Measurements from ENCODE around the gene OR2A25.

DNA sequence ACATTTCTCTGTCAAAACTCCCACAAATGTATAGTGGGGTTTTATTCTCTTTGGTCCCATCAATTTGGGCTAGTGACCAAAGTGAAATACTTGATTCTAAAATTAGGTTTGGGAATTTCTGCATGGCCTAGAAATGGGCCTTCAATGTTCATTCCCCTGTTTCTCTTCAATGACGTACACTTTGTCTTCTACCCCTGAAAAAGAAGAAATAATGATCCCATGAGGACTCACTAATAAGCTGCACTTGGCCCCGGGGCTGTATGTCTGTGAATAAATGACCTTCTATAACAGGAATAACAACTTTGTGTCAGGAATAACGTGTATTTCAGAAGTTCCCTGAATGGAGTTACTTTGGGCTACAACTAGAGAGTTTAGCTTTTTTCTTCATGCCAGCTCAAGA is 49.3 kb upstream of the OR2A25 start:
- TF ChIP-seq, protein P1, sequence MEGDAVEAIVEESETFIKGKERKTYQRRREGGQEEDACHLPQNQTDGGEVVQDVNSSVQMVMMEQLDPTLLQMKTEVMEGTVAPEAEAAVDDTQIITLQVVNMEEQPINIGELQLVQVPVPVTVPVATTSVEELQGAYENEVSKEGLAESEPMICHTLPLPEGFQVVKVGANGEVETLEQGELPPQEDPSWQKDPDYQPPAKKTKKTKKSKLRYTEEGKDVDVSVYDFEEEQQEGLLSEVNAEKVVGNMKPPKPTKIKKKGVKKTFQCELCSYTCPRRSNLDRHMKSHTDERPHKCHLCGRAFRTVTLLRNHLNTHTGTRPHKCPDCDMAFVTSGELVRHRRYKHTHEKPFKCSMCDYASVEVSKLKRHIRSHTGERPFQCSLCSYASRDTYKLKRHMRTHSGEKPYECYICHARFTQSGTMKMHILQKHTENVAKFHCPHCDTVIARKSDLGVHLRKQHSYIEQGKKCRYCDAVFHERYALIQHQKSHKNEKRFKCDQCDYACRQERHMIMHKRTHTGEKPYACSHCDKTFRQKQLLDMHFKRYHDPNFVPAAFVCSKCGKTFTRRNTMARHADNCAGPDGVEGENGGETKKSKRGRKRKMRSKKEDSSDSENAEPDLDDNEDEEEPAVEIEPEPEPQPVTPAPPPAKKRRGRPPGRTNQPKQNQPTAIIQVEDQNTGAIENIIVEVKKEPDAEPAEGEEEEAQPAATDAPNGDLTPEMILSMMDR (IDR thresholded peaks at IDR 0.05; ENCODE audit: low read depth, low read length, missing input control): no peak
- TF ChIP-seq, protein P2, sequence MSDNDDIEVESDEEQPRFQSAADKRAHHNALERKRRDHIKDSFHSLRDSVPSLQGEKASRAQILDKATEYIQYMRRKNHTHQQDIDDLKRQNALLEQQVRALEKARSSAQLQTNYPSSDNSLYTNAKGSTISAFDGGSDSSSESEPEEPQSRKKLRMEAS (IDR thresholded peaks at IDR 0.05): no peak
- TF ChIP-seq RAD21 (IDR thresholded peaks at IDR 0.05): no peak
- TF ChIP-seq, protein P3, sequence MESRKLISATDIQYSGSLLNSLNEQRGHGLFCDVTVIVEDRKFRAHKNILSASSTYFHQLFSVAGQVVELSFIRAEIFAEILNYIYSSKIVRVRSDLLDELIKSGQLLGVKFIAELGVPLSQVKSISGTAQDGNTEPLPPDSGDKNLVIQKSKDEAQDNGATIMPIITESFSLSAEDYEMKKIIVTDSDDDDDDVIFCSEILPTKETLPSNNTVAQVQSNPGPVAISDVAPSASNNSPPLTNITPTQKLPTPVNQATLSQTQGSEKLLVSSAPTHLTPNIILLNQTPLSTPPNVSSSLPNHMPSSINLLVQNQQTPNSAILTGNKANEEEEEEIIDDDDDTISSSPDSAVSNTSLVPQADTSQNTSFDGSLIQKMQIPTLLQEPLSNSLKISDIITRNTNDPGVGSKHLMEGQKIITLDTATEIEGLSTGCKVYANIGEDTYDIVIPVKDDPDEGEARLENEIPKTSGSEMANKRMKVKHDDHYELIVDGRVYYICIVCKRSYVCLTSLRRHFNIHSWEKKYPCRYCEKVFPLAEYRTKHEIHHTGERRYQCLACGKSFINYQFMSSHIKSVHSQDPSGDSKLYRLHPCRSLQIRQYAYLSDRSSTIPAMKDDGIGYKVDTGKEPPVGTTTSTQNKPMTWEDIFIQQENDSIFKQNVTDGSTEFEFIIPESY (IDR thresholded peaks at IDR 0.05): no peak
- TF ChIP-seq YY1 (IDR thresholded peaks at IDR 0.05): no peak
- TF ChIP-seq TAF1 (conservative IDR thresholded peaks at IDR 0.05): no peak
